Upper lobe of left lung (tissue), 6 donors: ENCODE measurements around the gene STX16. TPM values are rescaled to one million over a fixed set of nuclear protein-coding genes. Genes with fewer than 3 reads are reported as not detected.
A peak's percentile ranks its signal among the peaks of the same experiment; 100 is the strongest.

Experiments
- ATAC-seq, 2 donors: fragments of 200-7000 bp; cut with Tn5 transposase; one replicate each; pipeline ENCODE4 v1.9.1; 2022; ENCODE audit warnings: mild to moderate bottlenecking in 2 of 2, moderate library complexity in 2 of 2; ENCODE audit not compliant: low FRiP score in 2 of 2
- DNase-seq, 2 donors: peaks; one replicate each; pipeline ENCODE4 v3.0.0-alpha.2; 2019 to 2020
- H3K27ac ChIP-seq, 4 donors: fragments of 200-600 bp; sonication (generic); one replicate each; pipeline ENCODE4 v1.5.1; 2016 to 2019
- H3K27me3 ChIP-seq, 4 donors: fragments of 200-600 bp; sonication (generic); one replicate each; pipeline ENCODE4 v1.5.1; 2017 to 2019
- H3K36me3 ChIP-seq, 4 donors: fragments of 200-600 bp; sonication (generic); one replicate each; pipeline ENCODE4 v1.5.1; 2016 to 2019
- H3K4me1 ChIP-seq, 4 donors: fragments of 200-600 bp; sonication (generic); one replicate each; pipeline ENCODE4 v1.5.1; 2018 to 2019
- H3K4me3 ChIP-seq, 4 donors: fragments of 200-600 bp; sonication (generic); one replicate each; pipeline ENCODE4 v1.5.1; 2017 to 2019; ENCODE audit warnings: mild to moderate bottlenecking in 2 of 4, moderate library complexity in 1 of 4
- H3K9me3 ChIP-seq, 4 donors: fragments of 200-600 bp; sonication (generic); one replicate each; pipeline ENCODE4 v1.5.1; 2018 to 2019
- EP300 ChIP-seq, 4 donors: sonication (generic); formaldehyde crosslinking; IDR thresholded peaks; one replicate each; pipeline ENCODE4 v1.5.1; 2017; ENCODE audit warnings: antibody characterized with exemption in 4 of 4, control low read depth in 2 of 4
- POLR2A ChIP-seq, 4 donors: fragments of 450-650 bp; IDR thresholded peaks; one replicate each; pipeline ENCODE4 v1.5.1; 2016 to 2017; ENCODE audit warnings: antibody characterized with exemption in 4 of 4, mild to moderate bottlenecking in 2 of 4
- POLR2AphosphoS5 ChIP-seq, 2 donors: sonication (generic); formaldehyde crosslinking; IDR thresholded peaks; one replicate each; pipeline ENCODE4 v1.5.1; 2017; ENCODE audit warnings: antibody characterized with exemption in 2 of 2
- WGBS, 2 donors: methylation state at CpG; one replicate each; pipeline ENCODE4 v1.1.5; 2017 to 2018; 5-methylcytosine and 5-hydroxymethylcytosine counted together
- total RNA-seq, 6 donors: library from RNA; depleted of rRNA in 4 of 6; stranded (reverse); fragments of >200 nt in 4 of 6; gene quantifications; one replicate each; pipeline versions ENCODE4 v1.1.0 to v1.2.1, GENCODE V29; 2016 to 2021
- TF ChIP-seq, protein P1 (sequence below), 6 experiments: fragments of 450-650 bp in 4 of 6; fragments of 200-600 bp in 2 of 6; sonication (generic) in 2 of 6; IDR thresholded peaks; one replicate each; pipeline ENCODE4 v1.5.1; 2016 to 2019; ENCODE audit warnings: antibody characterized with exemption in 6 of 6
- donor health status: DM: no; HTN: no; CAD: no; lungs with moderate emphysema.
- donor health status: DM: no; HTN: yes; CAD: no; lungs with severe emphysema.

Gene STX16
- total RNA-seq, 6 donors from 2014 or later: 42.1 to 469 (median 64.7) TPM

GRCh38 chr20:58695895-58696375 lies 44.9 kb downstream of the STX16 start:
- Histone ChIP-seq H3K9me3 (no peaks in the 10 kb centered on the region), H3K27me3 (no peaks in the 10 kb centered on the region), H3K27ac (no peak overlapping the region), H3K4me1 (peaks cover 27 to 34% (median 28%) of the 10 kb centered on the region in 4 donors), H3K36me3 (peaks cover 12 to 59% (median 41%) of the 10 kb centered on the region in 4 donors), H3K4me3 (no peak overlapping the region)
- no peak for ATAC-seq
- DNase-seq: no peak
- WGBS, 2 donors: 88 to 97% methylated on average over 10 of the region's 10 CpGs
- TF ChIP-seq, protein P1, sequence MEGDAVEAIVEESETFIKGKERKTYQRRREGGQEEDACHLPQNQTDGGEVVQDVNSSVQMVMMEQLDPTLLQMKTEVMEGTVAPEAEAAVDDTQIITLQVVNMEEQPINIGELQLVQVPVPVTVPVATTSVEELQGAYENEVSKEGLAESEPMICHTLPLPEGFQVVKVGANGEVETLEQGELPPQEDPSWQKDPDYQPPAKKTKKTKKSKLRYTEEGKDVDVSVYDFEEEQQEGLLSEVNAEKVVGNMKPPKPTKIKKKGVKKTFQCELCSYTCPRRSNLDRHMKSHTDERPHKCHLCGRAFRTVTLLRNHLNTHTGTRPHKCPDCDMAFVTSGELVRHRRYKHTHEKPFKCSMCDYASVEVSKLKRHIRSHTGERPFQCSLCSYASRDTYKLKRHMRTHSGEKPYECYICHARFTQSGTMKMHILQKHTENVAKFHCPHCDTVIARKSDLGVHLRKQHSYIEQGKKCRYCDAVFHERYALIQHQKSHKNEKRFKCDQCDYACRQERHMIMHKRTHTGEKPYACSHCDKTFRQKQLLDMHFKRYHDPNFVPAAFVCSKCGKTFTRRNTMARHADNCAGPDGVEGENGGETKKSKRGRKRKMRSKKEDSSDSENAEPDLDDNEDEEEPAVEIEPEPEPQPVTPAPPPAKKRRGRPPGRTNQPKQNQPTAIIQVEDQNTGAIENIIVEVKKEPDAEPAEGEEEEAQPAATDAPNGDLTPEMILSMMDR (IDR thresholded peaks at IDR 0.05): no peak
- TF ChIP-seq POLR2AphosphoS5 (IDR thresholded peaks at IDR 0.05): no peak

GRCh38 chr20:58696411-58696961 lies 45.4 kb downstream of the STX16 start:
- ATAC-seq (no peak), DNase-seq (no peak)
- 92 to 100% methylated on average over 3 to 9 of the region's 10 CpGs for WGBS, 2 donors
- Histone ChIP-seq H3K27me3 (no peaks in the 10 kb centered on the region), H3K4me3 (no peak overlapping the region), H3K9me3 (no peaks in the 10 kb centered on the region), H3K4me1 (peaks cover 22 to 28% (median 25%) of the 10 kb centered on the region in 4 donors), H3K27ac (no peak overlapping the region), H3K36me3 (peaks cover 12 to 64% (median 41%) of the 10 kb centered on the region in 4 donors)
- TF ChIP-seq, protein P1 (IDR thresholded peaks at IDR 0.05): no peak

- Histone ChIP-seq H3K36me3 (peaks cover 12 to 72% (median 48%) of the 10 kb centered on the region in 4 donors), H3K27me3 (no peaks in the 10 kb centered on the region), H3K4me1 (peaks cover 14 to 20% (median 18%) of the 10 kb centered on the region in 4 donors), H3K4me3 (no peak overlapping the region), H3K27ac (no peak overlapping the region), H3K9me3 (no peaks in the 10 kb centered on the region)
- WGBS, 2 donors: 89 to 91% methylated on average over 19 to 21 of the region's 21 CpGs
- TF ChIP-seq, protein P1 (IDR thresholded peaks at IDR 0.05): no peak
- TF ChIP-seq POLR2AphosphoS5 (IDR thresholded peaks at IDR 0.05): no peak
- TF ChIP-seq EP300 (IDR thresholded peaks at IDR 0.05): no peak
- TF ChIP-seq POLR2A (IDR thresholded peaks at IDR 0.05): no peak
- DNase-seq (no peak), ATAC-seq (no peak)
Observed at GRCh38 chr20:58697201-58697866, 46.3 kb downstream of the STX16 start.

DNA sequence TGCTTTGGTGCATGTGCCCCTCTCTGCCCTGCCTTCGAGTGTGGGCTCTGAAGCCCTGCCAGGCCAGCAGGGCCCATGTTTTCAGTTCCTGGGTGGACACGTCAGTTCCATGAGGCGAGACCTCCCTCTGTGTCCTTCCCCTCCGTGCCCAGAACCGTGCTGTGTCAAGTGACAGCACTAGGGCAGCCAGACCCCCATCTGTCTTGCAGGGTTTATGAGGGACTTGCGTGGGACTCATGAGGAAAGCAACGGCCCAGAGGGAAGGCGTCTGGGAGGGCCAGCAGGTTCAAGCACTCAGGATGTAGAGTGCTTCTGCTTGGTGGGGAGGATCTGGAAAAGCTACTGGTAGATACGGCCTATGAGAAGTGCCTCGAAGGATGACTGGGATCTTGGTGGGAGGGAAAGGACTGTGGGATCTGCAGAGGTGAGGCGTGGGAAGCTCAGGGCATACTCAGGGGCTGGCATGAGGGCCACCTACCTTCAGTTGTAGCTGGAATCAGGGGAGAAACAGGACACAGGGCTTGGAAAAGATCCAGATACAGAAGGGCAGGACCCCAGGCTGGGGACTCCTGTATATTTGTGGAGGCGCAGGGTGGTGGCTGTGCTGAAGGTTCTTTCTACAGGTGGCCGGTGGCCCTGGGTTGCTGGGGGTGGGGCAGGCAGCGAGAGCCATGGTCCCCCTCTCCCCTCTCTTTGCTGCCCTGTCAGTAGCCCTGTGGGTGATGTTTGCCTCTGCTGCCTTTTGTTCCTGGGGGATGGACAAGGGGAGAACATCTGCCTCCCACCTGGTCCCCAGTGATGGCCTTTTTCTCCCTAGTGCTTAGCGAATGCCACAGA lies 47.0 kb downstream of the STX16 start:
- WGBS, 2 donors: 91 to 92% methylated on average over 10 to 15 of the region's 15 CpGs
- DNase-seq: peak in 1 of 2 donors; percentile 3
- peaks cover 12 to 80% (median 53%) of the 10 kb centered on the region in 4 donors for H3K36me3 ChIP-seq
- H3K4me1 ChIP-seq: peaks cover 13 to 18% (median 17%) of the 10 kb centered on the region in 4 donors
- no peaks in the 10 kb centered on the region for H3K9me3 ChIP-seq
- TF ChIP-seq EP300 (IDR thresholded peaks at IDR 0.05) (no peak), POLR2A (IDR thresholded peaks at IDR 0.05) (no peak), POLR2AphosphoS5 (IDR thresholded peaks at IDR 0.05) (no peak)
- TF ChIP-seq, protein P1 (IDR thresholded peaks at IDR 0.05): no peak
- no peak for ATAC-seq
- no peak overlapping the region for H3K27ac ChIP-seq
- H3K4me3 ChIP-seq: no peak overlapping the region
- H3K27me3 ChIP-seq: no peaks in the 10 kb centered on the region
